SH-SY5Y (cell line): ENCODE results near the gene PDCD1.

Experiments used
- GATA2 ChIP-seq: IDR thresholded peaks from 2 replicates; pipeline ENCODE4 v1.6.1; 2011; ENCODE audit warnings: mild to moderate bottlenecking, low read depth, low read length
- GATA3 ChIP-seq: IDR thresholded peaks from 2 replicates; pipeline ENCODE4 v1.6.1; 2011; ENCODE audit warnings: low read depth, mild to moderate bottlenecking, low read length, moderate library complexity

PDCD1 gene

DNA sequence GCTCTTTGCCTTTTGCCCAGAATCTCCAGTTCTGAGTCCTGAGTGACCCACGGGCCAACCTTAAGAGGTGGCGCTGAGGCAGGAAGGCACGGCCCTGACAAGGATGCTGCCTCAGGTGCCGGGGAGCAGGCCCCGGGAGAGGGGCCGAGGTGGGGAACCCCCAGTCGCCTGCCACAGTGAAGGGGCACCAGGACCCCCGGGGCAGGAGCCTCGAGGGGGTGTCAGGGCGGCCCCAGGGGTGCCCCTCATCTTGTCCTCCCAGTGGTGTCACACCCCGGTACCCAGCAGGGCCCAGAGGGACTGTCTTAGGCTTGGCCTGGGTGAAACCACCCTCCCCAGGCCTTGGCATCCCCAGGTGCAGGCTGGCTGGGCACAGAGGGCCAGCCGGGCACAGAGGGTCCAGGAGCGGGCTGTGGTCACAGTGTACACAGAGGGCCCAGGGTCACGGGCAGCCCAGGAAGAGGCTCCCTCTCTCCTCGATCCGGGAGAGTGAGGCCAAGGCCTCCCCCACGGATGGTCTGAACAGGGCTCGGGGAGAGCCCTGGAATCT is 1.0 kb downstream of the PDCD1 start:
- TF ChIP-seq GATA2 (no peak), GATA3 (no peak)

DNA sequence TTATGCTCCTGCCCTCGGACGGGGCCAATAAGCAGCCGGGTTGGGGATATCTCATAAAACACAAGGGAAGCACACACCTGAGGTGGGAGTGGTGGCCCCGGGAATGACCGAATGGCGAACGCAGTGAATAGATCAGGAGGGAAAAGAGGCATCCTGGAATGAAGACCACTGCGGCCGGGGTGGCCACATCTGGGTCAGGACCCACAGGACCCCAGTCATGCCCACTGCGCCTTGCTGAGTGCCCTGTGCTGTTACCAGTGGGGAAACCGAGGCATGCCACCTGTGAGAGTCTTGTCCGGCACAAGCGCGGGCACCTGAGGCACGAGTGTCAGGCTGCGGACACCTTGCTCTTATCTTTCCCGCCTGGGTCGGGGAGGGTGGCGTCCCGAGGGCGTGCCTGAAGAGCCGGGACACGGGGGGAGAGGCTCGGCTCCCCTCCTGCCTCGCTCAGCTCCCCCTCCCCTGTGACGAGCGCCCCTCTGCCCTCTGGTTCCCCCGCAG is 1.6 kb downstream of the PDCD1 start:
- TF ChIP-seq GATA3, result no peak
- TF ChIP-seq GATA2, result no peak

DNA sequence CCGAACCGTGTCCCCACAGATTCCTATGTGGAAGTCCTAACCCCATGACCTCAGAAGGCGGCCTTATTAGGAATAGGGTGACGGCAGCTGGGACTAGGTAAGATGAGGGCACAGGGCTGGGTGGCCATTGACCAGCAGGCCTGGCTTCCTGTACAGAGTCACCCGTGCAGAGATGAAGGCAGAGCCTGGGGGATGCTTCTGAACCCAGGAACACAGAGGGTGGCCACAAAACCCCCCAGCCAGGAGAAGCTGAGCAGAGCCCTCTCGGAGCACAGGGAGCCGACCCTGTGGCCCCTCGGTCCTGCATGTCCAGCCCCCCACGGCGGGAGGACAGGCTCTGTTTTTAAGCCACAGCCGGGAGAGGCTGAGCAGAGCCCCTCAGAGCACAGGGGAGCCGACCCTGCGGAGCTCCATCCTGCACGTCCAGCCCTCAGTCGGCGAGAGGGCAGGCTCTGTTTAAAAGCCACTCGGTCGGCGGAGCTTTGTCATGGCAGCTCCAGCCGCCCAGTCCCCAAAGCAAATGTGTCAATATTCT is 2.7 kb downstream of the PDCD1 start:
- no peak for TF ChIP-seq GATA2
- no peak for TF ChIP-seq GATA3

DNA sequence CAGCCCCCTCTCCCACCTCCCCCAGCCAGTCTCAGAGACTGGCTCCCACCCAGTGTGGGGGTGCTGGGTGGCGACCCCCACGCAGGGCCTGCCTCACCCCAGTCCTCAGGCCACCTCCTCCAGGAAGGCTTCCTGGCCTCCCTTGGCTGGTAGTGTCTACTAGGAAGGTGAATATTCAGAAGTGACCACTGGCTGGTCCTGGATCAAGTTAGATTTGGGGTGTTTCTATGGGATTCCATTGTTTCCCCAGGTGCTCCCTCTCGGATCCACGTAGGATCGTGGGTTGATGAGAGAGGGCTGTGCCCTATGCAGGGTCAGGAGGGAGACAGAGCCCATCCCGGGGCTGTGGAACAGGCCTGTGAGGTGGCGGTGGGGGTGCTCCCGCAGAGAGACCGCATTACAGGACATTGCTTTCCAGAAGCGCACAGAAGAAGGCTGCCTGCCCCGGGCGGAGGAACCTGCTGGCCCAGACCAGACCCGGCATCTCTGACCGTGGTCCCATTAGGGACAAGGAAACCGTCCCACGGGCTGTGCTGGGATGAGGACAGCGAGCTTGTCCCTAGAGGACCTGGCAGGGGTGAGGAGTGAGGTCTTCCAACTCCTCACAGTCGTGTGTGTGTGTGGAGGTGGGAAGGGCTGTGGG is 3.3 kb downstream of the PDCD1 start:
- no peak for TF ChIP-seq GATA2

DNA sequence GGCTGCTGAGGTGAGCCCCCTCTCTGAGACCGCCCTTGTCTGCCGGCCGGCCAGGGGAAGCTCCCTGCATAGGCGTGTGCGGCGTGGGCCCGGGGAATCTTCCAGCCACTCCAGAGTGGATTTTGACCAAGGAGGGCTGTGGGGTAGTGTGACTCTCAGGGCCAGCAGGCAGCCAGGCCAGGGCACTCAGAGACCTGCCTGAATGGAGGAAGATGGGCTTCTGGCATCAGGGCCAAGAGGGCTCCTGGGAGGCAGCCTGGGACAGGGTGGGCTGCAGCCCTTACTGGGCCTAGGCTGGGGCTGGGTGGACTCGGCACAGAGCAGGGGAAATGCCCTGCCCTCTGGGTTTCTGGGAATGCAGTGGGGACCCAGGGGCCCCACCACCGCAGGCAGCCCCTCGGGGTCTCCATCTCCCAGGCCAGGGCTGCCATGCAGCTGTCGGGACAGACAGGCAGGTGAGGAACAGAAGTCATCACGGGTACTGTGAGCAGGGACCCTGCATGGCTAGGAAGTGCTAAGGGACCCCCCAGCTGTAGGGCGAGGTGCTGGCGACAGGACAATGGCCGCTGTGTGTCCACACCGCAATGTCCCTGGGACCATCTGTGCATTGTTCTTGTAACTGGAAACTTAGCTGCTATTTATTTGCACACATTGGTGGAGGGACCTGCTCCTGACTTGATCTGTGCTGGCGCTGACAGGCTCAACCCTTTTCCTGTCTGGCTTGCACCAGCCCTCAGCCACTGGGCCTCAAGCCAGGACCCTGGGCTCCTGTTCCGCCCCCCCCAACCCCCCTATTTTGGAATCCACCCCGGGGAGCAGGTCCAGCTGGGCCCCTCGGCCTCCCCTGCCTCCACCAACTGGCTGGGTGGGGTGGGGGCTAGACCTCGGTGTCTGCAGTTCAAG is 4.1 kb downstream of the PDCD1 start:
- TF ChIP-seq GATA3 (no peak), GATA2 (no peak)

DNA sequence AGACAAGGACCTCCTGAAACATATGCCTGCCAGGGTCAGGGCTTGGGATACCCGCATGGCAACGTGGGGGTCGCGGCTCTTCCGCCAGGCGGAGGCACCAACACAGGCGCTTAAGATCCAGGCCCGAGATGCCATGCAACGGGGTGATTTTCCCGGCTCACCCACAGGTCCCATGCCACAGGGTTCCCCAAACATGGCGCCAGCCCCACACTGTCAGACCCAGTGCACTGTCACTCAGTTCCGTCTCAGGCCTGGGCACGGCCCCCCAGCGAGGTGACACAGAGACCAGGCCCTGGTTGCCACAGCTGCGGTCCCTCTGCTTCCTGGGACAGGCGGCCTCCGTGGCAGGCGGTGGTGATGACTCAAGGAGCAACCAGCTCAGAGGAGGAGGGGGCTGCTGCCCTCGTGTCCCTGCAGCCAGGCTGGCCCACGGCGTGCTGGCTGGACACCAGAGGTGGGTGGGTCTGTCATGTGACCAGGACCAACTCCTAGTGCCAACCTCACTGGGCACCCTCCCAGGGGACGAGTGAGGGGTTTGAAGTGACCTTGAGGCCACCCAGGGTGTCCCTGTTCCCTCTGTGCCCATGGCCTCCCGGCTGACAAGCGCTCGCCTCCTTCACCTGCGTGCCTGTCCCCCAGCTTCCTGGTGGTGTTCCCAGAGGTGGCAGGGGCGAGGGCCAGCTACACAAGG is 4.9 kb downstream of the PDCD1 start:
- no peak for TF ChIP-seq GATA2
- no peak for TF ChIP-seq GATA3

DNA sequence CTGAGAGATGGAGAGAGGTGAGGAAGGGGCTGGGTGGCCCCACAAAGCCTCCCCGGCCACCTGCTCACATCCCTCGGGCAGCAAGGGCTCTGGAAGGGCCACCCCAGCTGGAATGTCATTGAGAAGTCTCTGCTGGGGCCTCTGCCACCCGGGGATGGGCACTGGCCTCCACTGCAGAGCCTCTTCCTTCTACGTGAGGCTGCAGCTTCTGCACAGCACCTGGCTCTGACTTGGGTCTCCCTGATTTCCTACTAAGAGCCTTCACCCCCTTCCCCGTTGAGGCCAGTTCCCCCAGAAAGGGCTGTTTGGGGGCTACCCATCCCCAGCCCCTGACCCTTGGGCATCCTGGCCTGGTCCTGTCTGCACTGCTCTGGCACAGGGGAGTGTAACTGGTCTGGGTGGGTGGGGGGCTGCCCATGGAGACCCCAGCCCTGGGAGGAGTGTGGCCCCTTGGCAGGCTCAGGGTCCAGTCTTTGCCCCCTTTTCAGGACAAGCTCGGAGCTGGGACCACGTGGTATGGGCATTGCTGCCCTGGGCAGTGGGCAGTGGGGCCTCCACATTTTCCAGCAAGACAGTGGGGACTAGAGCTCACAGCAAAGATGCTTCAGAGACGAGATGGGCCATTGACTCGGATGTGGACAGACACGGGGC is 5.6 kb downstream of the PDCD1 start:
- TF ChIP-seq GATA2 (no peak), GATA3 (no peak)

DNA sequence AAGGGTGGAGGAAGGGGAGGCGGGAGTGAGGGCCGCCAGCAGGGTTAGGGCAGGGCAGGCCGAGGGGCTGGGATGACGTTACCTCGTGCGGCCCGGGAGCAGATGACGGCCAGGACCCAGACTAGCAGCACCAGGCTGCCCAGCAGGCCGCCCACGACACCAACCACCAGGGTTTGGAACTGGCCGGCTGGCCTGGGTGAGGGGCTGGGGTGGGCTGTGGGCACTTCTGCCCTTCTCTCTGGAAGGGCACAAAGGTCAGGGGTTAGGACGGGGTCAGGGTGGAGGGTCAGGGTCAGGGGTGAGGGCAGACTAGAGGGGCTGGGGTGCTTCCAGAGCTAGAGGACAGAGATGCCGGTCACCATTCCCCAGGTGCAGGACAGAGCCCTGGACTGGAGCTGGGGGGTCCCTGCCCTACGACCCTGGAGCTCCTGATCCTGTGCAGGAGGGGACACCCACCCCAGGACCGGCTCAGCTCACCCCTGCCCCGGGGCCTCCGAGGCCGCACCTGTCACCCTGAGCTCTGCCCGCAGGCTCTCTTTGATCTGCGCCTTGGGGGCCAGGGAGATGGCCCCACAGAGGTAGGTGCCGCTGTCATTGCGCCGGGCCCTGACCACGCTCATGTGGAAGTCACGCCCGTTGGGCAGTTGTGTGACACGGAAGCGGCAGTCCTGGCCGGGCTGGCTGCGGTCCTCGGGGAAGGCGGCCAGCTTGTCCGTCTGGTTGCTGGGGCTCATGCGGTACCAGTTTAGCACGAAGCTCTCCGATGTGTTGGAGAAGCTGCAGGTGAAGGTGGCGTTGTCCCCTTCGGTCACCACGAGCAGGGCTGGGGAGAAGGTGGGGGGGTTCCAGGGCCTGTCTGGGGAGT is 6.3 kb downstream of the PDCD1 start:
- TF ChIP-seq GATA2 (no peak), GATA3 (no peak)

DNA sequence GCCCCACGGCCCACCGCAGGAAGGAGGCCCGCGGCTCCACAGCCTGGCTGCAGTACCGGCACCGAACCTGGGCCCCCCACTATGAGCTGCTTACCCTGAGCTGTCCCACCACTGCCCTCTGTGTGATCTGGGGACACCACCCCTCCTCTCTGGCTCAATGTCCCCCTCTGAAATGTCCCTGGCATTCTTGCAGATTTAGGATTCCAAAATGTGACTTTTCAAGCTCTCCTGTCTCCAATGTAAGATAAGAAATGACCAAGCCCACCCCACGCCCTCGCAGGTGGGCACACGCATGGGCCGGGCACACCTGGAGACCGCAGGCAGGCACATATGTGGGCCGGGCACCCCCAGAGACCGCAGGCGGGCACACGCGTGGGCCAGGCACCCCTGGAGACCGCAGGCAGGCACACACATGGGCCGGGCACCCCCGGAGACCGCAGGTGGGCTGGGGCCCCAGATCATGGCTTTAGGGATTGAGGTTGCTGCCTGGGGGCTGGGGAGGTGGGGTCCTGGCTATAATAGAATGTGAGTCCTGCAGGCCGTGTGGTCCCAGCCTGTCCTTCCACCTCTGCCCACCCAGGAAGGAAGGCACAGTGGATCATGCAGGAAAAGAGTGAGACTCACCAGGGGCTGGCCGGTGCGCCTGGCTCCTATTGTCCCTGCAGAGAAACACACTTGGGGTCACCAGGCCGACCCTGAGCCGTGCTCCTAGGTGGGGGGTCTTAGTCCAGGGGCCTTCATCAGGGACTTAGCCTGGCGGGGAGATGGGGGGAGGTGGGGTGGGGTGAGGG is 7.2 kb downstream of the PDCD1 start:
- TF ChIP-seq GATA3 (no peak), GATA2 (no peak)

DNA sequence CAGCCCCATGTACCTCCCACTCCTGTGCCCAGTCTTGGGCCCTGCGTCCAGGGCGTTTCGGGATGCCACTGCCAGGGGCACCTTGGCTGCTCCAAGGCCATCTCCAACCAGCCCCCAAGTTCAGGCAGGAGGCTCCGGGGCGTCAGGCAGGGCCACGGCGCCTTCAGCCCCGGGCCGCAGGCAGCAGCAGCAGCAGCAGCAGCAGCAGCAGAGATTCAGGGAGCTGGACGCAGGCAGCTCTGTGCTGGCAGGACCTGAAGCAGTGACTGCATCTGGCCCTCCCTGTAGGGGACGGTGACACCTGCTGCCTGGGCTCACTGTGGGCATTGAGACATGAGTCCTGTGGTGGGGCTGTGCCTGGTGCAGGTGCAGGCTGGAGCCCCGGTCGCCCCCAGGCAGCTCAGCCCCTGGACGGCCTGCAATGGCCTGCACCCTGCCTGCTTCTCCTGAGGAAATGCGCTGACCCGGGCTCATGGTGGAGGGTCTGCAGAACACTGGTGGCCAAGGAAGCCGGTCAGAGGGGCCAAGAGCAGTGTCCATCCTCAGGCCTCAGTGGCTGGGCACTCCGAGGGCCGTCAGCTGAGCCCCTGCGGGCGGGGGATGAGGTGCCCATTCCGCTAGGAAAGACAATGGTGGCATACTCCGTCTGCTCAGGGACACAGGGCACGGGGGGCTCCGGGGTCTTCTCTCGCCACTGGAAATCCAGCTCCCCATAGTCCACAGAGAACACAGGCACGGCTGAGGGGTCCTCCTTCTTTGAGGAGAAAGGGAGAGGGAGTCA is 8.0 kb downstream of the PDCD1 start:
- TF ChIP-seq GATA3 (no peak), GATA2 (no peak)
